ENCODE results near the gene RFX4. TPM values are rescaled to one million over a fixed set of nuclear protein-coding genes. Genes with fewer than 3 reads are reported as not detected.
A peak's percentile ranks its signal among the peaks of the same experiment; 100 is the strongest.

Gene RFX4
- total RNA-seq, 1 experiment from 2014 or later = not detected

DNA sequence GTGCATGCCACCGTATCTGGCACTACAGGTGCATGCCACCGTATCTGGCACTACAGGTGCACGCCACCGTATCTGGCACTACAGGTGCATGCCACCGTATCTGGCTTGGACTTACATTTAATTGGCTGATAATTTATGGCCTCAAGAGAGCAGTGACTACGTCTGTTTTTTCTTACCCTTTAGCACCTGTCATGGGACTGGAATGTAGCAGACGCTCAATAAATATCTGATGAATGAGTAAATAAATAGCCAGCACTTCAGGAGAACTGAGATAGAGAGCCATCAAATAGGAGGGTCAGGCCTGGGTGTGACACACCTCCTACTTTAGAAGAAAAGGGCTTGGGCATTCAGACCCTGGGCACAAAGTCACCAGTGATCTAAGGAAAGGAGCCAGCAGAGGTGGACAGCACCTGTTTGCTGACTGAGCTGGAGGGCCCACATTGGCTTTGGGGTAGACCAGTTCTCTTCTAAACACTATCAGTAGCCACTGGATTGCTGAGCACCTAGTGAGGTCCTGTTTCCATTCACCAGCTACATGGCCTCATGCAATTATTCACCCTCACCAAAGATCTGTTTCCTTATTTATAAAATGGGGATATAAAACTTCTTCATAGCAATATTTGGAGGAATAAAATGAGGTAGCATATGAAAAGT lies 50.1 kb downstream of the RFX4 start:
- TF ChIP-seq, protein P1, sequence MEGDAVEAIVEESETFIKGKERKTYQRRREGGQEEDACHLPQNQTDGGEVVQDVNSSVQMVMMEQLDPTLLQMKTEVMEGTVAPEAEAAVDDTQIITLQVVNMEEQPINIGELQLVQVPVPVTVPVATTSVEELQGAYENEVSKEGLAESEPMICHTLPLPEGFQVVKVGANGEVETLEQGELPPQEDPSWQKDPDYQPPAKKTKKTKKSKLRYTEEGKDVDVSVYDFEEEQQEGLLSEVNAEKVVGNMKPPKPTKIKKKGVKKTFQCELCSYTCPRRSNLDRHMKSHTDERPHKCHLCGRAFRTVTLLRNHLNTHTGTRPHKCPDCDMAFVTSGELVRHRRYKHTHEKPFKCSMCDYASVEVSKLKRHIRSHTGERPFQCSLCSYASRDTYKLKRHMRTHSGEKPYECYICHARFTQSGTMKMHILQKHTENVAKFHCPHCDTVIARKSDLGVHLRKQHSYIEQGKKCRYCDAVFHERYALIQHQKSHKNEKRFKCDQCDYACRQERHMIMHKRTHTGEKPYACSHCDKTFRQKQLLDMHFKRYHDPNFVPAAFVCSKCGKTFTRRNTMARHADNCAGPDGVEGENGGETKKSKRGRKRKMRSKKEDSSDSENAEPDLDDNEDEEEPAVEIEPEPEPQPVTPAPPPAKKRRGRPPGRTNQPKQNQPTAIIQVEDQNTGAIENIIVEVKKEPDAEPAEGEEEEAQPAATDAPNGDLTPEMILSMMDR (IDR thresholded peaks at IDR 0.05; ENCODE audit: unreplicated experiment) = no peak
- Mint-ChIP-seq H3K9me3 (ENCODE audit: low read depth, unreplicated experiment) (no peaks in the 10 kb centered on the region), H3K27me3 (ENCODE audit: unreplicated experiment) (no peaks in the 10 kb centered on the region), H3K4me3 (ENCODE audit: low read depth, unreplicated experiment) (peak overlapping the region; percentile 43), H3K36me3 (ENCODE audit: insufficient read depth, unreplicated experiment) (peaks cover 10% of the 10 kb centered on the region), H3K4me1 (ENCODE audit: low read depth, unreplicated experiment) (peaks cover 61% of the 10 kb centered on the region), H3K27ac (ENCODE audit: unreplicated experiment) (peak overlapping the region; percentile 93)
- CTCF ChIA-PET = interaction anchor here (1.7 kb wide), 2 partner anchors 12 to 209 kb away, joined by 6 read pairs; no protein-coding TSS in a partner anchor
- peak; percentile 68 for DNase-seq
- intact Hi-C loops (cut with micrococcal nuclease; ENCODE audit: unreplicated experiment) = loop anchor here (2.0 to 5.0 kb wide), 3 partner anchors 16 to 209 kb away; partner anchors contain the start of gene RIC8B
- TSS peak; percentile 92 for BruUV-seq (replicated peaks)

DNA sequence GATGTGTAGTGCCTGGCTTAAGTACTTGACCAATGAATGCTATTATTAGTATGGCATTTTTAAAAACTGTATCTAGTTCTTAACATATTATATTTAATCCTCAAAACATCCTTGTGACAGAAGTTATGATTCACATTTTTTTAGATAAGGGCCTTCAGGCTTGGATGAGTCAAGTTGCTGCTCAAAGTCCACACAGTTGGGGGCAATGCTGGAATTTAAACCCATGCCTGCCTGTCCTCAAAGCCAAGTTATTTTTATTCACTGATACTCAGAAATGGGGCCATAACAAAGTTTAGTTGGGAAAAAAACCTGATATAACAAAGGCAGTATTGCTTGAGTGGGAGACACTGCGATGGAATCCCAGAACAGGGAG lies 50.6 kb downstream of the RFX4 start:
- H3K27ac Mint-ChIP-seq (ENCODE audit: unreplicated experiment) = peak overlapping the region; percentile 93
- TF ChIP-seq, protein P1 (IDR thresholded peaks at IDR 0.05; ENCODE audit: unreplicated experiment) = no peak
- peaks cover 10% of the 10 kb centered on the region for H3K36me3 Mint-ChIP-seq (ENCODE audit: insufficient read depth, unreplicated experiment)
- CTCF ChIA-PET = interaction anchor here (1.7 kb wide), 2 partner anchors 11 to 208 kb away, joined by 6 read pairs; no protein-coding TSS in a partner anchor
- peak; percentile 56 for DNase-seq
- intact Hi-C loops (cut with micrococcal nuclease; ENCODE audit: unreplicated experiment) = loop anchor here (2.0 to 5.0 kb wide), 3 partner anchors 15 to 209 kb away; partner anchors contain the start of gene RIC8B
- H3K27me3 Mint-ChIP-seq (ENCODE audit: unreplicated experiment) = no peaks in the 10 kb centered on the region
- BruUV-seq (replicated peaks) = no TSS peak
- no peaks in the 10 kb centered on the region for H3K9me3 Mint-ChIP-seq (ENCODE audit: low read depth, unreplicated experiment)
- no peak overlapping the region for H3K4me3 Mint-ChIP-seq (ENCODE audit: low read depth, unreplicated experiment)
- H3K4me1 Mint-ChIP-seq (ENCODE audit: low read depth, unreplicated experiment) = peaks cover 57% of the 10 kb centered on the region

DNA sequence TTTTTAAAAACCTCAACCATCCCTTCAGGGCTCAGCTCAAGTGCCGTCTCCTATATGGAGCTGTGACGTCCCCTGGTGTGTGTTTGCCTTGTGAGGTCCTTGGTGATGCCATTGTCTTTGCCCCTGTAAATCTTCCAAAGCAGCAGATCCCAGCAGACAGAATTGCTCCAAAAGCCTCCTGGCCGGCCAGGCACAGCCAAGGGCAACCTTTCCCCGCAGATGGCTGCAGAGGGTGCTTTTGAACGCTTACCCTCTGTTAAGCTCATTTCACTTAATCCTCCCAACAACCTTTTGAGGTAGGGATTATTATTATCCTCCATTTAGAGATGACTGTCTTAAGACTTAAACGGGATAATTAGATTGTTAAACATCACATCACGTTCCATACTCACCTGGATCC lies 51.4 kb downstream of the RFX4 start:
- no peak for DNase-seq
- TF ChIP-seq, protein P1 (IDR thresholded peaks at IDR 0.05; ENCODE audit: unreplicated experiment) = no peak
- CTCF ChIA-PET = interaction anchor here (1.9 kb wide), 1 partner anchor 11 kb away, joined by 6 read pairs; no protein-coding TSS in a partner anchor
- Mint-ChIP-seq H3K27me3 (ENCODE audit: unreplicated experiment) (no peaks in the 10 kb centered on the region), H3K27ac (ENCODE audit: unreplicated experiment) (peak overlapping the region; percentile 93), H3K4me3 (ENCODE audit: low read depth, unreplicated experiment) (no peak overlapping the region), H3K9me3 (ENCODE audit: low read depth, unreplicated experiment) (no peaks in the 10 kb centered on the region), H3K36me3 (ENCODE audit: insufficient read depth, unreplicated experiment) (peaks cover 10% of the 10 kb centered on the region), H3K4me1 (ENCODE audit: low read depth, unreplicated experiment) (peaks cover 57% of the 10 kb centered on the region)
- no TSS peak for BruUV-seq (replicated peaks)
- intact Hi-C loops (cut with micrococcal nuclease; ENCODE audit: unreplicated experiment) = loop anchor here (5.0 kb wide), 2 partner anchors 138 to 208 kb away; partner anchors contain the start of gene RIC8B

DNA sequence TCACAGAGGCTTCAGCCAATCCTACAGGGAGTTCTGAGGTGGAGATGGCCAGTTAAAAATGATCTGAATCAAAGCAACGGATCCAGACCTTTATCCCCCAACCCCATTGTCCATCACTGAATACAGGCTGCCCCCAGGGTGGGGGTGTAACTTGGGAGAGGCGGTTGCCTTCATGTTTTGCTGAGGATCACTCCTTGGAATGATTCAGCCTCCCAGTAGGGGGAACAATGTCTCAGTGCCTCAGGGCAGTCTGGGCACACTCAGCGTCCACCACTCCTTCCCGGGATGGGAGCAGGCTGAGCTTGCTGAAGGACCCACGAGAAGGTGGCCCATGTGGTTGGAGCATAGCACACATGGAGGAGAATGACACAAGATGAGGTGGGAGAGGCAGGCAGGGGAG lies 60.2 kb downstream of the RFX4 start:
- Mint-ChIP-seq H3K4me3 (ENCODE audit: low read depth, unreplicated experiment) (no peak overlapping the region), H3K27me3 (ENCODE audit: unreplicated experiment) (no peaks in the 10 kb centered on the region), H3K36me3 (ENCODE audit: insufficient read depth, unreplicated experiment) (peaks cover 11% of the 10 kb centered on the region), H3K9me3 (ENCODE audit: low read depth, unreplicated experiment) (no peaks in the 10 kb centered on the region), H3K4me1 (ENCODE audit: low read depth, unreplicated experiment) (peaks cover 53% of the 10 kb centered on the region), H3K27ac (ENCODE audit: unreplicated experiment) (peak overlapping the region; percentile 68)
- peak; percentile 24 for DNase-seq
- TF ChIP-seq, protein P1 (IDR thresholded peaks at IDR 0.05; ENCODE audit: unreplicated experiment) = no peak
- intact Hi-C loops (cut with micrococcal nuclease; ENCODE audit: unreplicated experiment) = loop anchor here (10.0 kb wide), 1 partner anchor 452 kb away; the partner anchor contains the start of gene CRY1
- no TSS peak for BruUV-seq (replicated peaks)
- CTCF ChIA-PET = interaction anchor here (0.6 kb wide), 1 partner anchor 31 kb away, joined by 3 read pairs; no protein-coding TSS in a partner anchor

Measured in Calu3 (cell line).